Measurements from ENCODE around the gene SELENOS. TPM values are rescaled to one million over a fixed set of nuclear protein-coding genes. Genes with fewer than 3 reads are reported as not detected.

SELENOS gene
- total and polyA plus RNA-seq, 2 donors (not counting 3 experiments of a cell fraction or from before 2014, with no cell fraction given) = 70.4 to 101 TPM

DNA sequence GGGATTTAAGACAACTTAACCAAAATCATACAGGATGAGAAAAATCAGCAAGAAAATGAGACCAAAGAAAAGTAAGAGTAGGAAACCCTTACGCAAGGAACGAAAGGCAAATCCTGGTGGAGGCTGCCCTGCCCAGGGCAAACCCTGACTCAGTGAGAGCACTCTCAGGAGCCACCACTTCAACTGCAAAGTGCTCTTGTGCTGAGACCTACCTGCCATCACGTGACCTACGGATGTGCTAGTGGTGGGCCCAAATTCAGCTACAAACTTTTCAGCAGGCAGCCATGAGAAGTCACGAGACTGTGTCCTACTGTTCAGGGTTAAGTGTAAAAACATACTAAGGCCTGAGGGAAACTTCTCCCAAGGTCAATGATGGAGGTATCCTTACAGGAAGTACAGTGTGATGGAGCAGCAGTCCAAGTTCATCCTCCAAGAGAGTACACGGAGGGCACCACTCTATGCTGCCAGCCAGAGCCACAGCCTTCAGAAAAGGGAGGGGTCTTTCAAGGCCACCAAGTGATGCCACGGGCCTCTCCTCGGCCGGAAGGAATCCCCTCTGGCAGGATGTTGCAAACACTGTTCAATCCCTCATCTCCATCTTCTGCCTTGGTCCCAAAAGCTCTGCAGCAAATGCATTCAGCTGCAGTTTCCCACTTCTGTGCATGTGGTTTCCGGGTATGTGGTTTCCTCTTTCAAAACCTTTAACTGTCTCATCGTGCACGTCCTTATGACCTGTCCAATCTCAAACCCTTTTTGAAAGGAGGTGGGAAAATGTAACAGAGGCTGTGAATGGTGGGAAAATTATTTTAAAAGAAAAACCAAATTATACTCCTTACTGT lies 34.9 kb downstream of the SELENOS start:
- H3K9me3 ChIP-seq (replicated peaks; ENCODE audit: control insufficient read depth, insufficient read depth, low read length) = no peaks in the 10 kb centered on the region
- H3K9ac ChIP-seq (replicated peaks; ENCODE audit: extremely low read depth, insufficient read depth, low read length) = no peak overlapping the region
- POLR2A ChIA-PET = interaction anchor here (0.6 kb wide), 1 partner anchor 10 kb away, joined by 7 read pairs; the partner anchor contains the start of gene CHSY1
- H2AFZ ChIP-seq (ENCODE audit: low read depth, low read length) = no peak overlapping the region
- H3K4me2 ChIP-seq (ENCODE audit: insufficient read depth, low read length) = peak overlapping the region; percentile 14
- no peaks in the 10 kb centered on the region for H3K36me3 ChIP-seq (ENCODE audit: control insufficient read depth in 2 of 2, extremely low read depth in 1 of 2, insufficient read depth in 2 of 2, low read length in 2 of 2)
- no TSS peak for BruUV-seq (replicated peaks)
- H3K27ac ChIP-seq (ENCODE audit: insufficient read depth, low read depth, low read length) = no peak overlapping the region
- CTCF ChIA-PET = interaction anchor here (0.7 to 1.9 kb wide), 9 partner anchors 10 to 172 kb away, joined by 3 to 7 read pairs (median 3); partner anchors contain the start of gene CHSY1
- intact Hi-C loops (cut with micrococcal nuclease) (loop anchor here (2.0 kb wide), 1 partner anchor 18 kb away; no protein-coding TSS in a partner anchor), dilution Hi-C loops (cut with MboI; ENCODE audit: extremely low pct_ligation_motif_present, low sequenced_read_pairs) (loop anchor here (5.0 kb wide), 1 partner anchor 35 kb away; no protein-coding TSS in a partner anchor)
- no peak for TF ChIP-seq FOS (IDR thresholded peaks at IDR 0.05; ENCODE audit: borderline replicate concordance, insufficient read depth, low read length)
- DNase-seq (ENCODE audit: low read depth, low spot score) = no peak
- H3K79me2 ChIP-seq (ENCODE audit: control insufficient read depth, insufficient read depth, low read length) = peaks cover 100% of the 10 kb centered on the region
- peaks cover 22% of the 10 kb centered on the region for H4K20me1 ChIP-seq (replicated peaks; ENCODE audit: control insufficient read depth, extremely low read depth, insufficient read depth, low read length)
- H3K4me1 ChIP-seq (ENCODE audit: control insufficient read depth, extremely low read depth, insufficient read depth, low read length) = peaks cover 47% of the 10 kb centered on the region
- H3K9me1 ChIP-seq (replicated peaks; ENCODE audit: control insufficient read depth, extremely low read depth, insufficient read depth, low read length) = no peaks in the 10 kb centered on the region
- H3K4me3 ChIP-seq (replicated peaks in 1 of 3; ENCODE audit: insufficient read depth in 1 of 3, low read depth in 1 of 3, low read length in 3 of 3) = no peak overlapping the region
- no peak for FAIRE-seq
- no peaks in the 10 kb centered on the region for H3K27me3 ChIP-seq (ENCODE audit: control insufficient read depth in 2 of 2, insufficient read depth in 2 of 2, low read length in 2 of 2)

DNA sequence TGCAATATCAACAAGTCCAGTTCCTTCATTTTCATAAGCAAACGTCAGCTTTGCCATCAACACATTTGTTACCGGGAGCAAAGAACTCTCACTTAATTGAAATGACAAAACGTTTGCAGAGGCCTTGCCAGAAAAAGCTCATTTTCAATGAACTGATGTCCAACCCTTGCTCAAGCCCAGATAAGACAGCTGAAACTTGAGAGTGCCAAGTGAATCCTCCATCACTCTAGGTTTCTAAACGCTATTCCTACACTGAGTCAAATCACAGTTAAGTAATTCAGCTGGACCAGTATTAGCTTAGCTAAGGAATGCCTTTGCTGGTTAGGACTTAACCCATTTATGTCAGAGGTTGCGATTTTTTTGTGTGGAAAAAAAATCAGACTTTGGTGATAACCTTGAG lies 36.9 kb downstream of the SELENOS start:
- dilution Hi-C loops (cut with MboI; ENCODE audit: extremely low pct_ligation_motif_present, low sequenced_read_pairs) = loop anchor here (5.0 kb wide), 1 partner anchor 33 kb away; no protein-coding TSS in a partner anchor
- no TSS peak for BruUV-seq (replicated peaks)

More for the DNA sequence above, 36.9 kb downstream of the SELENOS start:
- H3K4me2 ChIP-seq (ENCODE audit: insufficient read depth, low read length) = no peak overlapping the region
- no peaks in the 10 kb centered on the region for H3K9me1 ChIP-seq (replicated peaks; ENCODE audit: control insufficient read depth, extremely low read depth, insufficient read depth, low read length)
- no peaks in the 10 kb centered on the region for H3K36me3 ChIP-seq (ENCODE audit: control insufficient read depth in 2 of 2, extremely low read depth in 1 of 2, insufficient read depth in 2 of 2, low read length in 2 of 2)
- POLR2A ChIA-PET = no interaction called here
- H4K20me1 ChIP-seq (replicated peaks; ENCODE audit: control insufficient read depth, extremely low read depth, insufficient read depth, low read length) = peaks cover 18% of the 10 kb centered on the region
- no peaks in the 10 kb centered on the region for H3K9me3 ChIP-seq (replicated peaks; ENCODE audit: control insufficient read depth, insufficient read depth, low read length)
- H3K79me2 ChIP-seq (ENCODE audit: control insufficient read depth, insufficient read depth, low read length) = peaks cover 94% of the 10 kb centered on the region
- DNase-seq (ENCODE audit: low read depth, low spot score) = no peak
- CTCF ChIA-PET = interaction anchor here (1.4 to 2.0 kb wide), 2 partner anchors 10 to 13 kb away, joined by 4 to 6 read pairs; no protein-coding TSS in a partner anchor
- intact Hi-C loops (cut with micrococcal nuclease) = no loop called here
- peaks cover 27% of the 10 kb centered on the region for H3K4me1 ChIP-seq (ENCODE audit: control insufficient read depth, extremely low read depth, insufficient read depth, low read length)
- no peak for TF ChIP-seq JUN (IDR thresholded peaks at IDR 0.05; ENCODE audit: borderline replicate concordance, insufficient read depth, insufficient read length, low read depth)
- TF ChIP-seq, protein P1, sequence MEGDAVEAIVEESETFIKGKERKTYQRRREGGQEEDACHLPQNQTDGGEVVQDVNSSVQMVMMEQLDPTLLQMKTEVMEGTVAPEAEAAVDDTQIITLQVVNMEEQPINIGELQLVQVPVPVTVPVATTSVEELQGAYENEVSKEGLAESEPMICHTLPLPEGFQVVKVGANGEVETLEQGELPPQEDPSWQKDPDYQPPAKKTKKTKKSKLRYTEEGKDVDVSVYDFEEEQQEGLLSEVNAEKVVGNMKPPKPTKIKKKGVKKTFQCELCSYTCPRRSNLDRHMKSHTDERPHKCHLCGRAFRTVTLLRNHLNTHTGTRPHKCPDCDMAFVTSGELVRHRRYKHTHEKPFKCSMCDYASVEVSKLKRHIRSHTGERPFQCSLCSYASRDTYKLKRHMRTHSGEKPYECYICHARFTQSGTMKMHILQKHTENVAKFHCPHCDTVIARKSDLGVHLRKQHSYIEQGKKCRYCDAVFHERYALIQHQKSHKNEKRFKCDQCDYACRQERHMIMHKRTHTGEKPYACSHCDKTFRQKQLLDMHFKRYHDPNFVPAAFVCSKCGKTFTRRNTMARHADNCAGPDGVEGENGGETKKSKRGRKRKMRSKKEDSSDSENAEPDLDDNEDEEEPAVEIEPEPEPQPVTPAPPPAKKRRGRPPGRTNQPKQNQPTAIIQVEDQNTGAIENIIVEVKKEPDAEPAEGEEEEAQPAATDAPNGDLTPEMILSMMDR (IDR thresholded peaks at IDR 0.05; ENCODE audit: extremely low read depth in 1 of 2, insufficient read depth in 1 of 2, low read depth in 1 of 2, low read length in 2 of 2) = no peak
- TF ChIP-seq POLR2AphosphoS5 (IDR thresholded peaks at IDR 0.05; ENCODE audit: insufficient read depth, low read depth, low read length) = no peak
- no peak for TF ChIP-seq GATA2 (IDR thresholded peaks at IDR 0.05; ENCODE audit: insufficient read depth, insufficient read length, low read depth, low read length)
- H3K9ac ChIP-seq (replicated peaks; ENCODE audit: extremely low read depth, insufficient read depth, low read length) = no peak overlapping the region
- H3K27me3 ChIP-seq (ENCODE audit: control insufficient read depth in 2 of 2, insufficient read depth in 2 of 2, low read length in 2 of 2) = no peaks in the 10 kb centered on the region
- no peak for FAIRE-seq
- no peak overlapping the region for H3K27ac ChIP-seq (ENCODE audit: insufficient read depth, low read depth, low read length)
- H2AFZ ChIP-seq (ENCODE audit: low read depth, low read length) = no peak overlapping the region
- no peak overlapping the region for H3K4me3 ChIP-seq (replicated peaks in 1 of 3; ENCODE audit: insufficient read depth in 1 of 3, low read depth in 1 of 3, low read length in 3 of 3)
